Nephron (organoid): Measurements from ENCODE around the gene PTPRN2.

Experiments used
- H3K27ac Mint-ChIP-seq, 3 experiments: 2 replicates each; pipeline ENCODE4 v1.8.0; 2020; ENCODE audit warnings: mixed read lengths in 3 of 3, mild to moderate bottlenecking in 2 of 3, moderate library complexity in 1 of 3
- H3K27me3 Mint-ChIP-seq: 2 replicates; pipeline ENCODE4 v1.8.0; 2021; ENCODE audit warnings: low read depth, mild to moderate bottlenecking, moderate library complexity, mixed read lengths
- H3K36me3 Mint-ChIP-seq: 2 replicates; pipeline ENCODE4 v1.8.0; 2020; ENCODE audit warnings: low read depth, mixed read lengths
- H3K4me1 Mint-ChIP-seq: 2 replicates; pipeline ENCODE4 v1.8.0; 2020; ENCODE audit warnings: mixed read lengths
- H3K4me3 Mint-ChIP-seq, 3 experiments: 2 replicates each; pipeline ENCODE4 v1.8.0; 2020; ENCODE audit warnings: mild to moderate bottlenecking in 3 of 3, mixed read lengths in 3 of 3, moderate library complexity in 2 of 3
- H3K9me3 Mint-ChIP-seq: 2 replicates; pipeline ENCODE4 v1.8.0; 2020; ENCODE audit warnings: mixed read lengths
- TF ChIP-seq, protein P1 (sequence below), 3 experiments: fragments of 200-600 bp; sonication (generic); IDR thresholded peaks; one replicate each; pipeline ENCODE4 v1.5.0; 2021; ENCODE audit warnings: antibody characterized with exemption in 3 of 3; ENCODE audit not compliant: unreplicated experiment in 3 of 3

The PTPRN2 gene

GRCh38 chr7:157523371-157523765, 1064.3 kb downstream of the PTPRN2 start:
- Mint-ChIP-seq H3K4me3 (no peak overlapping the region), H3K4me1 (peaks cover 7% of the 10 kb centered on the region), H3K27me3 (peaks cover 26% of the 10 kb centered on the region), H3K36me3 (no peaks in the 10 kb centered on the region), H3K9me3 (no peaks in the 10 kb centered on the region), H3K27ac (no peak overlapping the region)
- TF ChIP-seq, protein P1, sequence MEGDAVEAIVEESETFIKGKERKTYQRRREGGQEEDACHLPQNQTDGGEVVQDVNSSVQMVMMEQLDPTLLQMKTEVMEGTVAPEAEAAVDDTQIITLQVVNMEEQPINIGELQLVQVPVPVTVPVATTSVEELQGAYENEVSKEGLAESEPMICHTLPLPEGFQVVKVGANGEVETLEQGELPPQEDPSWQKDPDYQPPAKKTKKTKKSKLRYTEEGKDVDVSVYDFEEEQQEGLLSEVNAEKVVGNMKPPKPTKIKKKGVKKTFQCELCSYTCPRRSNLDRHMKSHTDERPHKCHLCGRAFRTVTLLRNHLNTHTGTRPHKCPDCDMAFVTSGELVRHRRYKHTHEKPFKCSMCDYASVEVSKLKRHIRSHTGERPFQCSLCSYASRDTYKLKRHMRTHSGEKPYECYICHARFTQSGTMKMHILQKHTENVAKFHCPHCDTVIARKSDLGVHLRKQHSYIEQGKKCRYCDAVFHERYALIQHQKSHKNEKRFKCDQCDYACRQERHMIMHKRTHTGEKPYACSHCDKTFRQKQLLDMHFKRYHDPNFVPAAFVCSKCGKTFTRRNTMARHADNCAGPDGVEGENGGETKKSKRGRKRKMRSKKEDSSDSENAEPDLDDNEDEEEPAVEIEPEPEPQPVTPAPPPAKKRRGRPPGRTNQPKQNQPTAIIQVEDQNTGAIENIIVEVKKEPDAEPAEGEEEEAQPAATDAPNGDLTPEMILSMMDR (IDR thresholded peaks at IDR 0.05; ENCODE audit: unreplicated experiment in 3 of 3) = no peak

DNA sequence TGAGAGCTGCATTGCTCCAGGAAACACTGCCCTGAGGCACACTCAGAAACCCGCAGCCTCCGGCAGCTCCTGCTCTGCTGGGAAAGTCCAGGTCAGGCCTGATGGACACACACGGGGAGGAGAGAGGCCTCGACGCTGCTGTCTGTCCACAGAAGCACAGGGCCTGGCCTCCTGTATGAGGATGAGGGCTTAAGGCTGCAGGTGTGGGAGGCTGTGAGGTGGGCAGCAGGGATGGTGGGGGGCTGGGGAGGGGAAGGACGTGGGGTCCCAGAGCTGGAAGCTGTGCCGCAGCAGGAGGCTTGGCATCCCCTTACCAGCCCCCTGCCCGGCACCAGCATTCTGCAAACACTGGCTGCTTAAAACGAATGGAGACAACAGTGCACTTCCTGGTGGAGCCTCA, 1064.7 kb downstream of the PTPRN2 start:
- TF ChIP-seq, protein P1 (IDR thresholded peaks at IDR 0.05; ENCODE audit: unreplicated experiment in 3 of 3) = no peak
- H3K27ac Mint-ChIP-seq = no peak overlapping the region
- H3K4me1 Mint-ChIP-seq = peaks cover 7% of the 10 kb centered on the region
- H3K27me3 Mint-ChIP-seq = peaks cover 26% of the 10 kb centered on the region
- no peak overlapping the region for H3K4me3 Mint-ChIP-seq
- no peaks in the 10 kb centered on the region for H3K36me3 Mint-ChIP-seq
- no peaks in the 10 kb centered on the region for H3K9me3 Mint-ChIP-seq

- Mint-ChIP-seq H3K4me1 (peaks cover 7% of the 10 kb centered on the region), H3K36me3 (no peaks in the 10 kb centered on the region), H3K4me3 (no peak overlapping the region), H3K9me3 (no peaks in the 10 kb centered on the region), H3K27ac (no peak overlapping the region), H3K27me3 (peaks cover 26% of the 10 kb centered on the region)
- TF ChIP-seq, protein P1 (IDR thresholded peaks at IDR 0.05; ENCODE audit: unreplicated experiment in 3 of 3) = no peak
Observed at GRCh38 chr7:157522189-157522588, 1065.4 kb downstream of the PTPRN2 start.

DNA sequence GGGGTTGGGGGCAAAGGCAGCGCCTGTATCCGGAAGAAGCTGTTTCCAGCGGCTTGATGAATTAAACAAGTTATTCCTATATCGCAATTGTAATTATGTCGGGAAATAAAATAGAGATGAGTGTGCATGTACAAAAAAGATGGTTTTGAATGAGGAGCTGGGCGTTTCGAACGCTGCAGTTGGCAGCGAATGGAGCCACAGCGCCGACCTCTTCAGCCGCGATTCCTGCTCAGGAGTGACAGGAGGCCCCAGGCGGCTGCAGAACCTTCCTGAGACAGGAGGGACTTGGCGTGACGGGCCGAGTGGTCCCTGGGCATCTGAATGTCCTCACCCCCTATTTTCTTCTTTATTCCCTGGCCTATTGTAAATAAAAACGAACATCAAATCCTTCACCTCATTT, 1065.9 kb downstream of the PTPRN2 start:
- Mint-ChIP-seq H3K27me3 (peaks cover 26% of the 10 kb centered on the region), H3K9me3 (no peaks in the 10 kb centered on the region), H3K4me1 (peaks cover 7% of the 10 kb centered on the region), H3K27ac (no peak overlapping the region), H3K4me3 (no peak overlapping the region), H3K36me3 (no peaks in the 10 kb centered on the region)
- TF ChIP-seq, protein P1 (IDR thresholded peaks at IDR 0.05; ENCODE audit: unreplicated experiment in 3 of 3) = no peak

DNA sequence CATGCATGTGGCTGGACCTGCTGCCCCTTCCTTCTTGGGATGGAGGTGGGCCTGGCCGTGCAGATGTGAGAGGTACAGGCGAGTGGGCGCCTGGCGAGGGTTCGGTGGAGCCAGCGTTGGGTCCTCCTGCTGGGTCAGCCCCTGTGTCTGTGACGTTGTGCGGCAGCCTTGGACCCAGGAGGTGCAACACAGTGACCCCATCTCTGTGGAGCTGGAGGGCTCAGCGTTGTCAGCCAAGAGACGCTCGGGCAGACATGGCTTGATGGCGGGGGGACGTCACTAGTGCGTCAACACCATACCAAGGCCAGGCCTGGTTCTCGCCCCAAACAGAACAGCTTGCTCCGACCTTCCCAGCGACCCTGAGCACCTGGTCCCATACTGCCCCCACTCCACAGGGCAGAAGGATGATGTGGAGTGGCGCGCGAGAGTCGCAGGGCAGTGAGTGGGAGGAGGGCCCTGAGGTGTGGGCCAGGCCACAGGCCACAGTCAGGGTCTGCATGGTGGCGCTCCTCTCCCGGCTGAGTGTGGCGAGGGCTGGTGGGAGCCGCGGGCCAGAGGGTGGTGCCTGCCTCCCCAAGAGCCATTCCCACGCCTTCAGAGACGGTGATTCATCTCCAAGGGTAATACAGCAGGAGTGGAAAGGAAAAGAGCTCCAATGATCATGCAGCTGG, 1066.4 kb downstream of the PTPRN2 start:
- H3K4me3 Mint-ChIP-seq = no peak overlapping the region
- peaks cover 4% of the 10 kb centered on the region for H3K4me1 Mint-ChIP-seq
- no peaks in the 10 kb centered on the region for H3K9me3 Mint-ChIP-seq
- no peak overlapping the region for H3K27ac Mint-ChIP-seq
- H3K36me3 Mint-ChIP-seq = no peaks in the 10 kb centered on the region
- TF ChIP-seq, protein P1 (IDR thresholded peaks at IDR 0.05; ENCODE audit: unreplicated experiment in 3 of 3) = no peak
- peaks cover 30% of the 10 kb centered on the region for H3K27me3 Mint-ChIP-seq

- Mint-ChIP-seq H3K27ac (no peak overlapping the region), H3K9me3 (no peaks in the 10 kb centered on the region), H3K36me3 (no peaks in the 10 kb centered on the region), H3K4me3 (no peak overlapping the region), H3K27me3 (peaks cover 27% of the 10 kb centered on the region), H3K4me1 (no peaks in the 10 kb centered on the region)
- TF ChIP-seq, protein P1 (IDR thresholded peaks at IDR 0.05; ENCODE audit: unreplicated experiment in 3 of 3) = no peak
Observed at GRCh38 chr7:157520249-157520648, 1067.4 kb downstream of the PTPRN2 start.
